Aorta (tissue), 5 donors: ENCODE data around the gene CASTOR2. TPM values are rescaled to one million over a fixed set of nuclear protein-coding genes. Genes with fewer than 3 reads are reported as not detected.
"Not testable (repeated sequence)": the region's sequence is repeated elsewhere in the genome, so short reads cannot be mapped to it uniquely, and the experiment has no call there.

Experiments
- ATAC-seq: fragments of 200-7000 bp; cut with Tn5 transposase; one replicate; pipeline ENCODE4 v1.9.1; 2022; ENCODE audit warnings: moderate library complexity; ENCODE audit not compliant: low FRiP score
- DNase-seq, 2 donors: peaks; one replicate each; pipeline ENCODE4 v3.0.0-alpha.2; 2020
- H3K27ac ChIP-seq, 2 donors: one replicate each; pipeline ENCODE4 v1.5.1; 2013; ENCODE audit warnings: low read length in 2 of 2, mild to moderate bottlenecking in 2 of 2, moderate library complexity in 2 of 2, control low read depth in 1 of 2, inconsistent platforms in 1 of 2, low read depth in 1 of 2
- H3K27me3 ChIP-seq, 2 donors: one replicate each; pipeline ENCODE4 v1.6.1; 2013; ENCODE audit warnings: control low read depth in 1 of 2, low read length in 1 of 2, mild to moderate bottlenecking in 1 of 2, moderate library complexity in 1 of 2; ENCODE audit not compliant: insufficient read depth in 2 of 2, control insufficient read depth in 1 of 2
- H3K36me3 ChIP-seq, 2 donors: one replicate each; pipeline ENCODE4 v1.6.1; 2013; ENCODE audit warnings: control low read depth in 1 of 2, low read length in 1 of 2, mild to moderate bottlenecking in 1 of 2; ENCODE audit not compliant: insufficient read depth in 2 of 2, control insufficient read depth in 1 of 2
- H3K4me1 ChIP-seq, 2 donors: one replicate each; pipeline ENCODE4 v1.6.1; 2013; ENCODE audit warnings: low read length in 2 of 2, control low read depth in 1 of 2, mild to moderate bottlenecking in 1 of 2, moderate library complexity in 1 of 2; ENCODE audit not compliant: insufficient read depth in 2 of 2, control insufficient read depth in 1 of 2
- H3K4me3 ChIP-seq, 2 donors: one replicate each; pipeline ENCODE4 v1.5.1; 2013; ENCODE audit warnings: low read length in 2 of 2, control low read depth in 1 of 2, mild to moderate bottlenecking in 1 of 2
- H3K9me3 ChIP-seq: one replicate; pipeline ENCODE4 v1.6.1; 2013; ENCODE audit warnings: mild to moderate bottlenecking, low read length; ENCODE audit not compliant: control insufficient read depth
- WGBS, 2 donors: extraction: QIAGEN DNeasy Blood & Tissue Kit; methylation state at CpG; one replicate each; pipeline ENCODE4 v1.1.7; 2013; 5-methylcytosine and 5-hydroxymethylcytosine counted together
- intact Hi-C, 2 donors: fragments of 100-400 bp; cut with DNase I; formaldehyde crosslinking; loops; one replicate each; pipeline versions ENCODE4 v1.14.2 to v1.15.0; 2022
- polyA plus RNA-seq, 2 donors: library from polyadenylated mRNA; stranded (reverse); fragments of 200-250 nt; gene quantifications; one replicate each; pipeline ENCODE4 v1.2.3, GENCODE V29; 2013
- total RNA-seq, 2 donors: library from RNA; stranded (reverse); fragmentation: NEBNext Ultra II Directional; extraction: Animal tissue kit (Norgen Biotek cat#: 25700); gene quantifications; one replicate each; pipeline ENCODE4 v1.2.1, GENCODE V29; 2021
- donor health status: healthy with polysubstance abuse.
- donor health status: Bipolar disorder and iron deficiency.
- donor health status: DM: no; HTN: no; CAD: no.
- donor health status: DM: no; HTN: no; CAD: no.
- donor health status: DM: yes; HTN: yes; CAD: no.

Gene CASTOR2
- total and polyA plus RNA-seq, 4 donors: 1.2 to 27.1 (median 12.4) TPM

DNA sequence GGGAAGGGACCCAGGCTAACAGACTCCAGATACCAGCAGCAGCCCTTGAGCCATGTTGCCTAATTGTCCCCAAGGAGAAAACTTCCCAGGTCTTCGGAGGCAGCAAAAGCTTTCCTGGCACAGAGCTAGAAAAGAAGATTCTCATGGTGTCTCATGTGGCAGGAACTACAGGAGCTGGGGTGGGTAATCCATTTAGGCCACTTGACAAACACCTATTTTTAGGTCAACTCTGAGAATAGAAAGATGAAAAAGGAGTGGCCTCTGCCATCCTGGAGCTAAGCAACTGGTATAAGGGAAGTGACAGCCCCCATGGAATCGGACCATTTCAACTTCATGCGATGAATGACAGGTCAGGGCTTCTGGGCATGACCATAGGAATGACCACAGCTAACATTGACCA is 16.8 kb upstream of the CASTOR2 start:
- ATAC-seq, DNase-seq, H3K36me3 ChIP-seq, H3K27ac ChIP-seq, H3K9me3 ChIP-seq, intact Hi-C loops, H3K27me3 ChIP-seq, H3K4me3 ChIP-seq, H3K4me1 ChIP-seq: not testable (repeated sequence)
- WGBS, 2 donors: no CpG with 5 or more reads among the region's 3 CpGs

DNA sequence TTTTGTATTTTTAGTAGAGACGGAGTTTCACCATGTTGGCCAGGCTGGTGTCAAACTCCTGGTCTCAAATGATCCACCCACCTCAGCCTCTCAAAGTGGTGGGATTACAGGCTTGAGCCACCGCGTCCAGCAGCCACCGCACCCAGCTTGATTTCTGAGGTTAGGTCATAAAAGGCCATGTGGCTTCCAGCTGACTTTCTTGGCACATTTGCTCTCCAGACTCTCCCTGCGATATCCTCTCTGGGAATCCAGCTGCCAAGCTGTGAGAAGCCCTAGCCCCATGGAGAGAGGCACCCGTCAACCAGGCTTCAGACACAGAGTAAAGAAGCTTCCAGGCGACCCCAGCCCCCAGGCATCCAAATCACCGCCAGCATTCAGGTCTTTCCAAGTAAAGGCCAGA is 10.7 kb upstream of the CASTOR2 start:
- H3K9me3 ChIP-seq, H3K4me3 ChIP-seq, H3K27me3 ChIP-seq, intact Hi-C loops, ATAC-seq, H3K4me1 ChIP-seq, H3K36me3 ChIP-seq, H3K27ac ChIP-seq, DNase-seq: not testable (repeated sequence)
- no CpG with 5 or more reads among the region's 8 CpGs for WGBS, 2 donors

DNA sequence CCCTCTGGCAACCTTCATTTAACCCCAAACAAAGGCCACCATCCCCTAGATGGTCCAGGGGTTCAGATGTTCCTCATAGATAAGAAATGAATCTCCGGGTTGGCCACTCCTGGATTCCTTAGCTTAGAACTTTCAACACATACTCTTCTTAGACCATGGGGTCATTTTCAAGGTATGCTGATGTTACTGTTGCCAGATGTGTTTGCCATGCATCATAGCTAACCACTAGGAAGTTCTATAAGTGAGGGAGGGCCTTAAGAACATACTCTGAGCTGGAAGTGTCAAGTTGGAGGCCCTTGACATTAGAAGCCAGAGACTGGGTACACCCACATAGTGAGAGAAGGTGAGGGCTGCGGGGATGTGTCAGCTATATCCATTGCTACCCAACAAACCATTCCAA is 6.2 kb upstream of the CASTOR2 start:
- H3K36me3 ChIP-seq, H3K9me3 ChIP-seq, ATAC-seq, DNase-seq, H3K4me3 ChIP-seq, H3K27me3 ChIP-seq, H3K27ac ChIP-seq, intact Hi-C loops, H3K4me1 ChIP-seq: not testable (repeated sequence)
- WGBS, 2 donors: no CpG with 5 or more reads among the region's 2 CpGs

DNA sequence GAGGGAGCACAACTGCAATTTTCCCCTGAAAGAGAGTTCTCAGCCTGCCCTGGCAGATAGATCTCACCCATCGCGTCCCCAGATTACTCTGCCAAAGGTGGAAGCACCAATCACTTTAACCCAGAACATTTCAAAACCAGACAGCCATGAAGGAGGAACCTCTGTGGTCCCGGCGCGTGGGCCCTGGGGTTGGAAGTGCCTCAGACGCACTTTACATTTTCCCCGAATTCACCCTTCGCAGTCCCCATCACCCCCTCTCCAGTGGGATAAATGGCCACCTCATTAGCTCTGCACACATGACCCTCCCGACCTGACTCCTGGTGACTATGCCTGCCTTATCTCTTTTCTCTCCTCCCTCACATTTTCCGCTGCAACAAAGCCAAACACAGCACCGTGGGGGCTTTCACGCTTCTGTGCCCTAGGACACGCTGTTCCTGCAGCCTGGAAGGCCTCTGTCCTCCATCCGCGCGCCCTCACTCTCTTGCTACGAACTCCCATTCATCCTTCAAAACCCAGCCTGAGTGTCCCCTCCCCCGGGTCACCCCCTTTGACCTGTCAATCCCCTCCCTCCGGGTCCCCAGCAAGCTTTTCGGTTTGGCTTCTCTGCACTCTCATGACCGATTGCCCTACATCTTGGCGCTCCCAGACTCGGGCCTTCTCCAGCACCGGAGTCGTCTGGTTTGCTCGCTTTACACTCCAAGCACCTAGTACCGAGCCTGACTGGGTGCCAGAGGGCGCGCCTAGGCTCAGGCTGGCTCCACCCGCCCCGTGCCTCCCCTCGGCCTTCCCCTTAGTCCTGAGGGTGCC is 598 bp upstream of the CASTOR2 start:
- peak; percentile 30 for ATAC-seq
- H3K27ac ChIP-seq, H3K4me1 ChIP-seq, H3K27me3 ChIP-seq, H3K36me3 ChIP-seq, intact Hi-C loops, H3K9me3 ChIP-seq, H3K4me3 ChIP-seq: not testable (repeated sequence)
- DNase-seq: peak in 1 of 2 donors; percentile 46
- 29 to 31% methylated on average over 17 to 22 of the region's 32 CpGs for WGBS, 2 donors

DNA sequence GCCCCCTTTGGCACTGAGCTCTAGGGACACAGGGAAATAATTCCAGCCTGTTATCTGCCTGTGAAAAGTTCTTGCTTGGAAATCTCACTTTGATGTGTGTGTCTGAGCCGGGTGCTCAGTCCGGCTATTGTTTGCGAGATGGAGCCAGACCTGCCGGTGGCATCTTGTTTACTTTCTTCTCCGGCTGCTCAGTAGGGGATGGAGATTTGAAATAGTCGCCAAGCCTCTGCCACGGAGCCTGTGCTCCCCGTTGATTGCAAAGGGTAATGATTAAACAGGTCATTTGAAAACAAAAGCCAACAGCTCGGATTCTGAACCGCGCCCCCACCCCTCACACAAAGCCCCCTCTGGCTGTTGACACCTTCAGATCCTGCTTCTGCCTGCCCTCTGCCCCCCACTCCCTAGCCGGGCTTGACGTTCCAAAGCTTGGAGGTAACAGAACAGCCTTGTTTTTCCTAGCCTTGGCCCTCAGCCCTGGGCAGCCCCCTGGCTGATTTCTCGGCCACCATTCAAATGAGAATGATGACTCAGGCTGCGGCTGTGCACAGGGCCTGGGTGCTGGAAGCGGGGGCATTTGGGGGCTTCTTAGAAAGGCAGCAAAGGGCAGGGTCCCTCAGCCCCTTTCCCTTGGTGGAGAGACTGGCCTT is 1.8 kb downstream of the CASTOR2 start:
- H3K27ac ChIP-seq, H3K36me3 ChIP-seq, H3K27me3 ChIP-seq, H3K9me3 ChIP-seq, intact Hi-C loops, DNase-seq, ATAC-seq, H3K4me3 ChIP-seq, H3K4me1 ChIP-seq: not testable (repeated sequence)
- no CpG with 5 or more reads among the region's 16 CpGs for WGBS, 2 donors

DNA sequence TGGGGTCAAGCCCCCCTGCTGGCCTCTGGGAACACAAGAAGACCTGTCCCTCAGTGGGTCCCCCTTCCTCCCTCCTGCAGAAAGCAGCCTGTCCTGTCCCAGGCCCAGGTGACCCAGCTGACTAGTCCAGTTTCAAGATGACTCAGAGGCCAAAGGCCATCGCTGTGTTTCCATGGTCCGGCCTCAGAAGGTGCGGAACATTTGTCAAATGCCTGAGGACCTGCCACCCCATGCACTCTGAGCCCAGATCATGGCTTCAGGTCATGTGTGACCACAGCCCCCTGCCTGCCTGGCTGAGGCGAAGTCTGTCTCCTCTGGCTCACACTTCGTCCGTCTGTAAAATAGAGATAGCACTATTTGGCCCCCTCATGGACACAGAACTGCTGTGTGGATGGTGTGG is 2.4 kb downstream of the CASTOR2 start:
- H3K9me3 ChIP-seq, intact Hi-C loops, H3K27ac ChIP-seq, H3K27me3 ChIP-seq, H3K36me3 ChIP-seq, ATAC-seq, H3K4me3 ChIP-seq, DNase-seq, H3K4me1 ChIP-seq: not testable (repeated sequence)
- WGBS, 2 donors: no CpG with 5 or more reads among the region's 6 CpGs

- intact Hi-C loops, H3K4me3 ChIP-seq, H3K4me1 ChIP-seq, H3K27me3 ChIP-seq, DNase-seq, ATAC-seq, H3K27ac ChIP-seq, H3K36me3 ChIP-seq, H3K9me3 ChIP-seq: not testable (repeated sequence)
- WGBS, 2 donors: no CpG with 5 or more reads among the region's 4 CpGs
Observed at GRCh38 chr7:74971431-74971830, 6.9 kb downstream of the CASTOR2 start.

DNA sequence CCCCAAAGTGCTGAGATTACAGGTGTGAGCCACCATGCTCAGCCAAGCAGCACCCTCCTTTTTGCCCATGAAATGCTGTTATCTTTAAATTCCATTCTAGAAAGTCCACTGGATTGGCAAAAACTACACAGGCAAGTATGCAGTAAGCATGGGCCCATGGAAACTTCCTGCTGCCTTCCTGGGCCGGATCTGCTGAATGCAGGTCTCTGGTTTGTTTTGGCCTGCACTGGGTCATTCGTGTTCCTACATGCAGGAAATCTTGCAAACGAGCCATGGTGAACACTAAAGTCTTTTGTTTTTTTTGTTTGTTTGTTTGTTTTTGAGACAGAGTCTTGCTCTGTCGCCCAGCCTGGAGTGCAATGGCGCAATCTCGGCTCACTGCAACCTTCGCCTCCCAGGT is 7.9 kb downstream of the CASTOR2 start:
- H3K4me1 ChIP-seq, intact Hi-C loops, ATAC-seq, H3K27ac ChIP-seq, H3K4me3 ChIP-seq, H3K27me3 ChIP-seq, H3K36me3 ChIP-seq, DNase-seq, H3K9me3 ChIP-seq: not testable (repeated sequence)
- 64 to 68% methylated on average over 5 to 7 of the region's 7 CpGs for WGBS, 2 donors

DNA sequence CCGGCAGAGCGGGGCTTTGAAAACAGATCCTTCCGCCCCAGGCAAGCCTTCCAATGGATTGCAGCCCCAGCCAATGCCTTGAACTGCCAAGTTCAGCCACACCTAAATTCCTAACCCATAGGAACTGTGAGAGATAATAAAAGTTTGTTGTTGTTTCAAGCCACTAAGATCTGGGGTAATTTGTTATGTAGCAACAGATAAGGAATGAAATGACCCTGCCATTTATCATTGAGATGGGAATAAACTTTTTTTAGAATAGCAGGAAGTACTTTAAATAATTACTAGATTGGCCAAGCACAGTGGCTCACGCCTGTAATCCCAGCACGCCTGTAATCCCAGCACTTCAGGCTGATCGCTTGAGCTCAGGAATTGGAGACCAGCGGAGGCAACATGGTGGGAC is 11.5 kb downstream of the CASTOR2 start:
- intact Hi-C loops, H3K4me3 ChIP-seq, ATAC-seq, DNase-seq, H3K9me3 ChIP-seq, H3K27ac ChIP-seq, H3K4me1 ChIP-seq, H3K36me3 ChIP-seq, H3K27me3 ChIP-seq: not testable (repeated sequence)
- 90 to 97% methylated on average over 3 of the region's 7 CpGs for WGBS, 2 donors
